ENCODE measurements around the gene GUCD1.

The GUCD1 gene

DNA sequence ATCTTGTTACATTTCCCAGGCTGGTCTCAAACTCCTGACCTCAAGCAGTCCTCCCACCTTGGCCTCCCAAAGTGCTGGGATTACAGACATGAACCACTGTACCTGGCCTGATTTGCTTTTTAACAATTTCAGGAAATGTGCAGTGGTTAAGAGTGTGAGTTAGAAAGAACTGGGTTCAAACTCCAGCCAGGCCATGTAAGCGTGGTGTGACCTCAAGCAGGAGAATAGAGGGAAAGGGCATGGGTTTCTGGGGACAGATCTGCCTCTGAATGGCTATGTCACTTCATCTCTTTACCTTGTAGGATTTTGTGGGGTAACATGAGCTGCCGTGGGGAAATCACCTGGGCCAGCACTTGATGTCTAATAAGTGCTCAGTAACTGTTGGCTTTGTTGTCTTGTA, 10.1 kb upstream of the GUCD1 start:
- H3K36me3 ChIP-seq (ENCODE audit: low read length), result peaks cover 14% of the 10 kb centered on the region
- H3K79me2 ChIP-seq (ENCODE audit: insufficient read depth, low read length), result peaks cover 70% of the 10 kb centered on the region
- no peaks in the 10 kb centered on the region for H3F3A ChIP-seq (ENCODE audit: insufficient read depth)
- no peak overlapping the region for H3K4me3 ChIP-seq (ENCODE audit: insufficient read depth, low read length, poor library complexity, severe bottlenecking)
- TF ChIP-seq EZH2phosphoT487 (conservative IDR thresholded peaks at IDR 0.05; ENCODE audit: low read length), result no peak
- TF ChIP-seq, protein P1, sequence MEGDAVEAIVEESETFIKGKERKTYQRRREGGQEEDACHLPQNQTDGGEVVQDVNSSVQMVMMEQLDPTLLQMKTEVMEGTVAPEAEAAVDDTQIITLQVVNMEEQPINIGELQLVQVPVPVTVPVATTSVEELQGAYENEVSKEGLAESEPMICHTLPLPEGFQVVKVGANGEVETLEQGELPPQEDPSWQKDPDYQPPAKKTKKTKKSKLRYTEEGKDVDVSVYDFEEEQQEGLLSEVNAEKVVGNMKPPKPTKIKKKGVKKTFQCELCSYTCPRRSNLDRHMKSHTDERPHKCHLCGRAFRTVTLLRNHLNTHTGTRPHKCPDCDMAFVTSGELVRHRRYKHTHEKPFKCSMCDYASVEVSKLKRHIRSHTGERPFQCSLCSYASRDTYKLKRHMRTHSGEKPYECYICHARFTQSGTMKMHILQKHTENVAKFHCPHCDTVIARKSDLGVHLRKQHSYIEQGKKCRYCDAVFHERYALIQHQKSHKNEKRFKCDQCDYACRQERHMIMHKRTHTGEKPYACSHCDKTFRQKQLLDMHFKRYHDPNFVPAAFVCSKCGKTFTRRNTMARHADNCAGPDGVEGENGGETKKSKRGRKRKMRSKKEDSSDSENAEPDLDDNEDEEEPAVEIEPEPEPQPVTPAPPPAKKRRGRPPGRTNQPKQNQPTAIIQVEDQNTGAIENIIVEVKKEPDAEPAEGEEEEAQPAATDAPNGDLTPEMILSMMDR (IDR thresholded peaks at IDR 0.05; ENCODE audit: insufficient read depth, low read length, poor library complexity, severe bottlenecking), result no peak
- peaks cover 12% of the 10 kb centered on the region; the same call in 1 of the 2 replicates for H4K20me1 ChIP-seq (ENCODE audit: low read depth, low read length)
- no peak overlapping the region for H3K9ac ChIP-seq (ENCODE audit: low read length)
- no peak overlapping the region for H2AFZ ChIP-seq (ENCODE audit: low read depth, low read length, severe bottlenecking)
- H3K4me2 ChIP-seq (ENCODE audit: low read depth, low read length, poor library complexity, severe bottlenecking), result no peak overlapping the region
- H3K27ac ChIP-seq (ENCODE audit: low read depth, low read length), result no peak overlapping the region
- H3K9me2 ChIP-seq (replicated peaks; ENCODE audit: insufficient read depth, low read length), result no peaks in the 10 kb centered on the region
- no peaks in the 10 kb centered on the region for H3K9me3 ChIP-seq (ENCODE audit: insufficient read depth, low read length)
- H3K27me3 ChIP-seq (ENCODE audit: low read length), result no peaks in the 10 kb centered on the region

DNA sequence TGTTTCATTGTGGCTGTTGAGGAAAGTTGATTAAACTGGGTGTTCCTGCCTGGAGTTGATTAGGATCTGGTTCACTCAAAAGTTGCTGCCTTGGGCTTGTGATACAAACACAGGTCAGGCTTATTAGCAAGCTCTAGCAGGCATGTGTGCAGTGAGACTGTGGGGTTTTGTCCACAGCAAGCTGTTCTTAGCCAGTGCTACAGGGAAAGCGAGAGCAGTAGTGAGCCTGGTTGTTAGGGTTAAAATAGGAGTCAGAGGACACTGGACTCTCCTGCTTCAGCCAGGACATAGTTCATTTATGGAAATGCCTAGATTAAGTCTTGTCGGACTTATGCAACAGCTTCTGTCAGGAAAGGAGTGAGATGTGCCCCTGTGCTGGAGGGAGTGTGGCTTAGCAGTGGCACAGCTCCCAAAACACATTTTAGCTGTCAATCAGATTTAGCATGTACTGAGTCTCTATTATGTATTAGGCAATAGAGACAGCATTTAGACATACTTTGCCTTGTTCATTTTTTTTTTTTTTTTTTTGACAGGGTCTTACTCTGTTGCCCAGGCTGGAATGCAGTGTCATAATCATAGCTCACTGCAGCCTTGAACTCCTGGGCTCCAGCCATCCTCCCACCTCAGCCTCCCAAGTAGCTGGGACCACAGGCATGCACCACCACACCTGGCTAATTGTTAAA, 9.6 kb upstream of the GUCD1 start:
- H3K9me2 ChIP-seq (replicated peaks; ENCODE audit: insufficient read depth, low read length), result no peaks in the 10 kb centered on the region
- no peaks in the 10 kb centered on the region for H3K9me3 ChIP-seq (ENCODE audit: insufficient read depth, low read length)
- H2AFZ ChIP-seq (ENCODE audit: low read depth, low read length, severe bottlenecking), result no peak overlapping the region
- H3K27me3 ChIP-seq (ENCODE audit: low read length), result no peaks in the 10 kb centered on the region
- H3K36me3 ChIP-seq (ENCODE audit: low read length), result peaks cover 14% of the 10 kb centered on the region
- no peak overlapping the region for H3K4me2 ChIP-seq (ENCODE audit: low read depth, low read length, poor library complexity, severe bottlenecking)
- H4K20me1 ChIP-seq (ENCODE audit: low read depth, low read length), result peaks cover 12% of the 10 kb centered on the region; the same call in 1 of the 2 replicates
- H3F3A ChIP-seq (ENCODE audit: insufficient read depth), result no peaks in the 10 kb centered on the region
- peaks cover 74% of the 10 kb centered on the region for H3K79me2 ChIP-seq (ENCODE audit: insufficient read depth, low read length)
- TF ChIP-seq EZH2phosphoT487 (conservative IDR thresholded peaks at IDR 0.05; ENCODE audit: low read length), result no peak
- TF ChIP-seq, protein P1 (IDR thresholded peaks at IDR 0.05; ENCODE audit: insufficient read depth, low read length, poor library complexity, severe bottlenecking), result no peak
- no peak overlapping the region for H3K9ac ChIP-seq (ENCODE audit: low read length)
- no peak overlapping the region for H3K4me3 ChIP-seq (ENCODE audit: insufficient read depth, low read length, poor library complexity, severe bottlenecking)
- no peak overlapping the region for H3K27ac ChIP-seq (ENCODE audit: low read depth, low read length)

DNA sequence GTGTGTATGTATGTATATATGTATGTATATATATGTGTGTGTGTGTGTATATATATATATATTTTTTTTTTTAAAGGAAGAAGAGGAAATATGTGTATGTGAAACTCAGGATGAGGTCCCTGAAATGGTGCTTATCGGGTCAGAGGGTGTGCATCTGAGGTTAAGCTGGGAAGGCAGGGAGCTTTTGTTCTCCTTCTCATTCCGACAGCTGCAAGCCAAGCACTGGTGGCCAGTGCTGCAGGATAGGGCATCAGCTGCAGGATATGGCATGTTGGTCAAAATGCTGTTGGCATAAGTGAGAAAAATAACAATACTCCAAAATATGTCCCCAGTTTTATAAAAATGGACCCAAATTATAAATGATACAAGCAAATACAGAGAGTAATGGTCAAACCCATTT, 8.3 kb upstream of the GUCD1 start:
- no peaks in the 10 kb centered on the region for H3K9me3 ChIP-seq (ENCODE audit: insufficient read depth, low read length)
- H2AFZ ChIP-seq (ENCODE audit: low read depth, low read length, severe bottlenecking), result no peak overlapping the region
- no peak overlapping the region for H3K27ac ChIP-seq (ENCODE audit: low read depth, low read length)
- no peak for TF ChIP-seq EZH2phosphoT487 (conservative IDR thresholded peaks at IDR 0.05; ENCODE audit: low read length)
- TF ChIP-seq, protein P1 (IDR thresholded peaks at IDR 0.05; ENCODE audit: insufficient read depth, low read length, poor library complexity, severe bottlenecking), result no peak
- no peaks in the 10 kb centered on the region for H3K27me3 ChIP-seq (ENCODE audit: low read length)
- H3K79me2 ChIP-seq (ENCODE audit: insufficient read depth, low read length), result peaks cover 87% of the 10 kb centered on the region
- no peak overlapping the region for H3K4me3 ChIP-seq (ENCODE audit: insufficient read depth, low read length, poor library complexity, severe bottlenecking)
- no peak overlapping the region for H3K4me2 ChIP-seq (ENCODE audit: low read depth, low read length, poor library complexity, severe bottlenecking)
- no peaks in the 10 kb centered on the region for H3F3A ChIP-seq (ENCODE audit: insufficient read depth)
- peaks cover 12% of the 10 kb centered on the region; the same call in 1 of the 2 replicates for H4K20me1 ChIP-seq (ENCODE audit: low read depth, low read length)
- H3K36me3 ChIP-seq (ENCODE audit: low read length), result peaks cover 13% of the 10 kb centered on the region
- no peaks in the 10 kb centered on the region for H3K9me2 ChIP-seq (replicated peaks; ENCODE audit: insufficient read depth, low read length)
- no peak overlapping the region for H3K9ac ChIP-seq (ENCODE audit: low read length)

Measured in SU-DHL-6 (cell line).